Testis (tissue), 3 donors: ENCODE results near the gene TEX14. TPM values are rescaled to one million over a fixed set of nuclear protein-coding genes. Genes with fewer than 3 reads are reported as not detected.

ENCODE experiments used
- DNase-seq: peaks from one replicate; pipeline ENCODE4 v3.0.0-alpha.2; 2019
- H3K27ac ChIP-seq, 2 donors: fragments of 200-600 bp; sonication (generic); one replicate each; pipeline ENCODE4 v1.5.1; 2019
- H3K27me3 ChIP-seq: fragments of 200-600 bp; sonication (generic); one replicate; pipeline ENCODE4 v1.5.1; 2019
- H3K36me3 ChIP-seq: fragments of 200-600 bp; sonication (generic); one replicate; pipeline ENCODE4 v1.5.1; 2017; ENCODE audit warnings: low read depth; ENCODE audit errors: missing control alignments
- H3K4me1 ChIP-seq: fragments of 200-600 bp; sonication (generic); one replicate; pipeline ENCODE4 v1.5.1; 2019
- H3K4me3 ChIP-seq, 2 donors: fragments of 200-600 bp; sonication (generic); one replicate each; pipeline ENCODE4 v1.5.1; 2017 to 2019
- H3K9me3 ChIP-seq: fragments of 200-600 bp; sonication (generic); one replicate; pipeline ENCODE4 v1.5.1; 2017
- CTCF ChIP-seq, 3 experiments: fragments of 450-650 bp in 2 of 3; fragments of 200-600 bp in 1 of 3; sonication (generic) in 1 of 3; IDR thresholded peaks; one replicate each; pipeline ENCODE4 v1.5.1; 2016 to 2019; ENCODE audit warnings: antibody characterized with exemption in 3 of 3, mild to moderate bottlenecking in 2 of 3, moderate library complexity in 1 of 3
- POLR2A ChIP-seq: fragments of 450-650 bp; IDR thresholded peaks from one replicate; pipeline ENCODE4 v1.6.1; 2017; ENCODE audit warnings: antibody characterized with exemption, mild to moderate bottlenecking, moderate library complexity
- WGBS, 2 donors: methylation state at CpG; one replicate each; pipeline ENCODE4 v1.1.5; 2018; 5-methylcytosine and 5-hydroxymethylcytosine counted together
- intact Hi-C: fragments of 100-400 bp; cut with DNase I; formaldehyde crosslinking; loops from one replicate; pipeline ENCODE4 v1.15.1; 2023; ENCODE audit warnings: low total_unique reads
- polyA plus RNA-seq: library from polyadenylated mRNA; stranded (reverse); fragments of 350-450 nt; fragmentation: Illumina TruSeq; extraction: RNeasy Lipid Tissue Mini Kit (QIAGEN cat#74804); gene quantifications from one replicate; pipeline ENCODE4 v1.2.3, GENCODE V29; 2014; ENCODE audit warnings: low read depth, low replicate concordance; ENCODE audit not compliant: insufficient read depth
- total RNA-seq, 2 donors: library from RNA; depleted of rRNA; stranded (reverse); fragments of >200 nt; gene quantifications; one replicate each; pipeline ENCODE4 v1.2.3, GENCODE V29; 2016

Gene TEX14
- total and polyA plus RNA-seq, 3 donors from 2014 or later, result 27.7 to 96.5 (median 37.2) TPM

GRCh38 chr17:58614859-58615459 is 76.9 kb downstream of the TEX14 start:
- DNase-seq, result no peak
- TF ChIP-seq CTCF (IDR thresholded peaks at IDR 0.05), result no peak
- no peak for TF ChIP-seq POLR2A
- WGBS, 2 donors, result 59 to 65% methylated on average over 7 of the region's 7 CpGs
- intact Hi-C loops, result no loop called here
- Histone ChIP-seq H3K9me3 (no peaks in the 10 kb centered on the region), H3K36me3 (no peaks in the 10 kb centered on the region), H3K27me3 (no peaks in the 10 kb centered on the region), H3K27ac (no peak overlapping the region), H3K4me3 (no peak overlapping the region), H3K4me1 (no peaks in the 10 kb centered on the region)

GRCh38 chr17:58611331-58611730 is 80.5 kb downstream of the TEX14 start:
- Histone ChIP-seq H3K27me3 (no peaks in the 10 kb centered on the region), H3K4me3 (no peak overlapping the region), H3K4me1 (no peaks in the 10 kb centered on the region), H3K9me3 (no peaks in the 10 kb centered on the region), H3K27ac (no peak overlapping the region), H3K36me3 (no peaks in the 10 kb centered on the region)
- WGBS, 2 donors, result 90 to 91% methylated on average over 4 of the region's 4 CpGs
- TF ChIP-seq POLR2A (no peak), CTCF (IDR thresholded peaks at IDR 0.05) (no peak)
- intact Hi-C loops, result no loop called here
- no peak for DNase-seq

- 73 to 89% methylated on average over 4 of the region's 4 CpGs for WGBS, 2 donors
These were observed 84.9 kb downstream of the TEX14 start for GRCh38 chr17:58606934-58607333.

GRCh38 chr17:58605986-58606385 is 85.9 kb downstream of the TEX14 start:
- no peak for TF ChIP-seq CTCF (IDR thresholded peaks at IDR 0.05)
- no peak for TF ChIP-seq POLR2A
- H3K4me1 ChIP-seq, result no peaks in the 10 kb centered on the region
- no peaks in the 10 kb centered on the region for H3K27me3 ChIP-seq
- no peaks in the 10 kb centered on the region for H3K36me3 ChIP-seq
- intact Hi-C loops, result no loop called here
- DNase-seq, result no peak
- no peak overlapping the region for H3K4me3 ChIP-seq
- 89 to 98% methylated on average over 2 of the region's 2 CpGs for WGBS, 2 donors
- no peaks in the 10 kb centered on the region for H3K9me3 ChIP-seq
- no peak overlapping the region for H3K27ac ChIP-seq

More at GRCh38 chr17:58606934-58607333, 84.9 kb downstream of the TEX14 start:
- no peak overlapping the region for H3K27ac ChIP-seq
- no peaks in the 10 kb centered on the region for H3K36me3 ChIP-seq
- H3K9me3 ChIP-seq, result no peaks in the 10 kb centered on the region
- intact Hi-C loops, result no loop called here
- H3K4me3 ChIP-seq, result no peak overlapping the region
- TF ChIP-seq POLR2A, result no peak
- TF ChIP-seq CTCF (IDR thresholded peaks at IDR 0.05), result no peak
- no peaks in the 10 kb centered on the region for H3K4me1 ChIP-seq
- H3K27me3 ChIP-seq, result no peaks in the 10 kb centered on the region
- DNase-seq, result no peak

GRCh38 chr17:58605470-58605869 is 86.4 kb downstream of the TEX14 start:
- Histone ChIP-seq H3K4me1 (no peaks in the 10 kb centered on the region), H3K36me3 (no peaks in the 10 kb centered on the region), H3K27me3 (no peaks in the 10 kb centered on the region), H3K4me3 (no peak overlapping the region), H3K27ac (no peak overlapping the region), H3K9me3 (no peaks in the 10 kb centered on the region)
- DNase-seq, result no peak
- intact Hi-C loops, result no loop called here
- WGBS, 2 donors, result 76 to 86% methylated on average over 1 of the region's 1 CpG
- no peak for TF ChIP-seq CTCF (IDR thresholded peaks at IDR 0.05)
- TF ChIP-seq POLR2A, result no peak
